Astrocyte of the spinal cord (primary cell): ENCODE measurements around the gene SEC24D.

Experiments used
- DNase-seq: peaks from one replicate; pipeline ENCODE4 v3.0.0; 2011; ENCODE audit warnings: low read depth, low spot score
- H3K4me3 ChIP-seq: 2 replicates; pipeline ENCODE4 v1.5.1; 2011; ENCODE audit warnings: low read depth, mild to moderate bottlenecking, low read length, moderate library complexity
- in situ Hi-C: cut with HindIII; loops from 2 replicates; pipeline ENCODE4 v1.10.0; 2017; ENCODE audit warnings: low sequenced_read_pairs
- TF ChIP-seq, protein P1 (sequence below): IDR thresholded peaks from 2 replicates; pipeline ENCODE4 v1.5.1; 2012; ENCODE audit warnings: low read depth, mild to moderate bottlenecking, low read length, inconsistent platforms

Gene SEC24D

DNA sequence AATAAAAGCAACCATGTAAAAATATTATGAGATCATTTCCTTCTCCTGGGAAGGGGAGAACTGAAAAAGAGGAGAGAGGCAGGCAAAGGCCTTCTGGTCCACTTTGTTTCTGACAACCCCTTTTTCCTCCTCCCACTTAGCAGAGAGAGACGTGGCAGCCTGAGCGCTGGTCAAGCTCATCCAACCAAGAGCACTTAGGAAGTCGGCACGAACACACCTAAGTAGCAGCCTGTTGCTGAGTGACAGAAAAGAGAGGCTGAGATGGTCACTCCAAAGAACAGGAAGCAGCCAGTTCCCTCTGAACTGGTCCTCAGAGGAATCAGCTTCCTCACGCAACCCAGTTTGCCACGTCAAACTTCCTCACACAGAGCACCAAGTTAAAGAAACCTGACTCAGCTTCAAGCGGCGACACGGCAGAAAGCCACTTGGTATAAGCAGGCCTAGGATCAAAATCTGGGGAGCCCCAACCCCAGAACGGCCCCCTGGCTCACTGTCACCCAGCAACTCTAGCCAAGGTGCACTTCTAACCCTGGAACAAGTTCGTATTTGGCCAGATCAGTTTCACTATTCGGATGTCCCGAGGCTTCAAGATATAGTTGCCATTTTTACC lies 861 bp downstream of the SEC24D start:
- peak; percentile 86 for DNase-seq
- in situ Hi-C loops: no loop called here
- H3K4me3 ChIP-seq: peak overlapping the region; percentile 74
- TF ChIP-seq, protein P1, sequence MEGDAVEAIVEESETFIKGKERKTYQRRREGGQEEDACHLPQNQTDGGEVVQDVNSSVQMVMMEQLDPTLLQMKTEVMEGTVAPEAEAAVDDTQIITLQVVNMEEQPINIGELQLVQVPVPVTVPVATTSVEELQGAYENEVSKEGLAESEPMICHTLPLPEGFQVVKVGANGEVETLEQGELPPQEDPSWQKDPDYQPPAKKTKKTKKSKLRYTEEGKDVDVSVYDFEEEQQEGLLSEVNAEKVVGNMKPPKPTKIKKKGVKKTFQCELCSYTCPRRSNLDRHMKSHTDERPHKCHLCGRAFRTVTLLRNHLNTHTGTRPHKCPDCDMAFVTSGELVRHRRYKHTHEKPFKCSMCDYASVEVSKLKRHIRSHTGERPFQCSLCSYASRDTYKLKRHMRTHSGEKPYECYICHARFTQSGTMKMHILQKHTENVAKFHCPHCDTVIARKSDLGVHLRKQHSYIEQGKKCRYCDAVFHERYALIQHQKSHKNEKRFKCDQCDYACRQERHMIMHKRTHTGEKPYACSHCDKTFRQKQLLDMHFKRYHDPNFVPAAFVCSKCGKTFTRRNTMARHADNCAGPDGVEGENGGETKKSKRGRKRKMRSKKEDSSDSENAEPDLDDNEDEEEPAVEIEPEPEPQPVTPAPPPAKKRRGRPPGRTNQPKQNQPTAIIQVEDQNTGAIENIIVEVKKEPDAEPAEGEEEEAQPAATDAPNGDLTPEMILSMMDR: no peak

DNA sequence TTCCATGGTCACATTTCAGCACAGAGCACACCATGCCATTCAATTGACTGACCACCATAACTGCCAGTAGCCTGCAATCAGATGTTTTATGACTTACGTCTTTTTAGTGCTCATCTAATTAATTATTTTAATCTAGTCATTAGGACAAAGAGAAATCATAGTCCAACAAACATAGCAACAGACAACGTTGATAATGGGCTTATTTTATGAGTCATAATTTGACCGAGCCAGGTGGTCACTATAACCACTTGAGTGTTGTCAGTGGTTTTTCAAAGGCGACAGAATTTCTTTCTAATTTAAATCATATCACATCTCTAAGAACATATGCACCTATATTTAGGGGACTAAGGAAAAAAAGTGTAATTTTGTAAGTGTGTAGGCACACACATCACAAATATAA lies 1.9 kb downstream of the SEC24D start:
- in situ Hi-C loops: no loop called here
- TF ChIP-seq, protein P1: no peak
- H3K4me3 ChIP-seq: peak overlapping the region; percentile 74
- peak; percentile 23 for DNase-seq

DNA sequence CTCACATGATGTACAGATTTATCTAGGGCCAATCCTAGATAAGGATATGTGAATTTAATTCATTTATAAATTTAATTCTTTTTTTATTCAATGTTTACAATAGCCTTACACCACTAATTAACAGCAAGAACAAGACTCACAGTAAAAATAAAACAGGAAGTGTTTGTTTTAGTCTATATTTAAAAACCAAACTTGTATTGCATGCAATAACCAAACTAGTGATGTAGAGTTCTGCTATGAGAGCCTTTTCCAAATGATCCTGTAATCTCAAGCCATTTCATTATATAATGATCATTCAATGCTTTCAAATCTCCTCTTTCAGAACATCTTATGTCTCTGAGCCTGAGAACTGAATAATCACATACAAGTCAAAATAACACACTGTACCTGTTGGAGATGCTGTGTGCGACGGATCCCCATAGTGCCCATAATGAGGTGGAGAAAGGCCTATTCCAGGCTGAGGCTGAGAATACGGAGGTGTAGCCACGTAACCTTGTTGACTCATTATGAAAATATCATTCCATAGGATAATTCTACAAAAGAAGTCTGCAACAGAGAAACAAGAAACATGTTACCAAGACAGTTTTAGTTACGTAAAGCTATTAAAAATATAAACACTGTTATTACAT lies 2.6 kb downstream of the SEC24D start:
- no peak for DNase-seq
- TF ChIP-seq, protein P1: no peak
- in situ Hi-C loops: no loop called here
- H3K4me3 ChIP-seq: no peak overlapping the region

DNA sequence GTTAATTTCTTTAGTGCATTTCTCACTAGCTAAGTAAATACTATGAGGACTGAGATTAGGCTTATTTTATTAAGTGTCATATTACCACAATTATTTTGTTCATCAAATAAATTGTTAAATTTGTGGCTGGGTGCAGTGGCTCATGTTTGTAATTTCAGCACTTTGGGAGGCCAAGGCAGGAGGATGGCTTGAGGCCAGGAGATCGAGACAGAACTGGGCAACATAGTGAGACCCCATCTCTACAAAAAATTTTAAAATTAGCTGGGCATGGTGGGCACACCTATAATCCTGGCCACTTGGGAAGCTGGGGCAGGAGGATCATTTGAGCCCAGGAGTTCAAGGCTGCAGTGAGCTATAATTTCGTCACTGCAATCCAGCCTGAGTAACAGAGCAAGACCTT lies 6.8 kb downstream of the SEC24D start:
- TF ChIP-seq, protein P1: no peak
- no peak overlapping the region for H3K4me3 ChIP-seq
- in situ Hi-C loops: no loop called here
- no peak for DNase-seq

DNA sequence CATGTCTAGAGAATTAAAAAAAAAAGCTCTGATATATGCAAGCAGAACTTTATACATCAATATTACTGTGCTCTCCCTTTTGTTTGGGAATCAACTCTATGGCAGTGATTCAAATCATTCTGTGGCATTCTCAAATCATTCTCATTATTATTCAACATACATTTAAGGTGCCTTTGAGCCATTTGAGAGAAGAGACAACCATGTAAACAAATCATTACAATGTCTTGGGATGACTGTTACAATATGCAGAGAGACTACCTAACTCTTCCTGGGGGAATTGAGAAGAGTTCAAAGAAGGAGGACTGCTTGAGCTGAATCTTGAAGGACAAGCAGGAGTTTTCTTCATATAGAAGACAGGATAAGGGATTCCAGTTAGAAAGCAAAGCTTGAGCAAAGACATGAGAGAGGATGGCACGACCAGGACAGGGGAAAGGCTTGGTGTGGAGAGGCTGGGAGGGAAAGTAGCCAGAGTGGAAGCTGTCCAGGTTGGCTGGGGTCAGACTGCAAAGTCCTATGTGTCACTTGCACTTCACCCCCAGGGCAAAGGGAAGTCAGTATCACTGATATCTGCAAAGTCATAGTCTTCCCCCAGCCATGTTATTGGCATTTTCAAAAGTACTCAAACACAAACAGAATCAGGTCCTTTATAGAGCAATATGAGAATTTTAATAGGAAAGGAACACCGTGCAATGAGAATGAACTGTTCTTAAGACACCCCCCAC lies 9.0 kb downstream of the SEC24D start:
- in situ Hi-C loops: no loop called here
- TF ChIP-seq, protein P1: no peak
- no peak for DNase-seq
- H3K4me3 ChIP-seq: no peak overlapping the region

DNA sequence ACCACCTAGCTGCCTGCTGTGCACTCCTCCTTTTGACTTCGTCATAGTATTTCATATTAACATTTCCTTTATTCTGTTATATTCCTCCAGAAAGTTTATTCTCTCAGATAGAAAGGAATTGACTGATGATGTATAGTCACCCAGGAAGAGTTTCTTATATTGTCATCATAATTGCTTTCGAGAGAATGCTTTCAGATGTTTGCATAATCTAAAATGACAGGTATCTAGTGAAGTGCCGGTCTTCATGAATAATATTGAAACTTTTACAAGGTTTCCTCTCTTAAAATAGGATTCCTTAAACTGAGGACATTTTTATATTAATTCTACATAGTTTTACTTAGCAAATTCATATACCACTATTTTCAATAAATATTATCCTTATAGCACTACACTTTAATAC lies 10.1 kb downstream of the SEC24D start:
- in situ Hi-C loops: no loop called here
- no peak for DNase-seq
- no peak overlapping the region for H3K4me3 ChIP-seq
- TF ChIP-seq, protein P1: no peak
